ENCODE data around the gene CTDSP2.
"Not testable (repeated sequence)": the region's sequence is repeated elsewhere in the genome, so short reads cannot be mapped to it uniquely, and the experiment has no call there.

The CTDSP2 gene

DNA sequence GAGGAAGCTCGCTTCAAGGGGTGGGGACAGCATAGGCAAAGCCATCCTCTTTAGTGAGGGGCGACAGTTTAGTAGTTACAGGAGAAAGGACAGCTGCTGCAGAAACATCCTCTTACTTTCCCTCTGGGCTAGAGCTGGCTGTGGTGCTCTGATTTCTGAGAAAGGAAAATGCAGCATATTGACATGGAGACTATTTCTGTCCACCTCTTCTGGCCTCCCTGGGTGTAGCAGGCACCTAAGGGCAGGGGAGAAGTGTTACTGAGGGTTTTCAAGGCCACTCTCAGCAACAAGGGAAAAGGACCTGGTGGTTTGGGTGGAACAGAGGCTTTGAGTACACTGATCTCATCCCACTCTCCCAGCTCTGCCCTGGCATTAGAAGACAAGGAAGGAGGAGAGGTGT, 40.0 kb upstream of the CTDSP2 start:
- no peaks in the 10 kb centered on the region for H3K27me3 Mint-ChIP-seq
- H3K4me1 Mint-ChIP-seq = peaks cover 10% of the 10 kb centered on the region
- peaks cover 7% of the 10 kb centered on the region for H3K9me3 Mint-ChIP-seq
- peaks cover 4% of the 10 kb centered on the region for H3K36me3 Mint-ChIP-seq
- H3K27ac Mint-ChIP-seq = no peak overlapping the region
- H3K4me3 Mint-ChIP-seq = no peak overlapping the region

DNA sequence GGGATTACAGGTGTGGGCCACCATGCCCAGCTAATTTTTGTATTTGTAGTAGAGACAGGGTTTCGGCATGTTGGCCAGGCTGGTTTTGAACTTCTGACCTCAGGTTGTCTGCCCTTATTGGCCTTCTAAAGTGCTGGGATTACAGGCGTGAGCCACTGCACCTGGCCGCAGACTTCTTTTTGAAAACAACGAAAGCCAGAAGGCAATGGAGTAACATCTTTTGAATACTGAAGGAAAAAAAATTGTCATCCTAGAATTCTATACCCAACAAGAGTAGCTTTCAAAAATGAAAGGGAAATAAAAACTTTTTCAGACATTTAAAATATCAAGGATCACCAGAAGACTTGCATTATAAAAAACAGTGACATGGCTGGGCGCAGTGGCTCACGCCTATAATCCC, 38.7 kb upstream of the CTDSP2 start:
- peaks cover 10% of the 10 kb centered on the region for H3K4me1 Mint-ChIP-seq
- no peaks in the 10 kb centered on the region for H3K27me3 Mint-ChIP-seq
- H3K4me3 Mint-ChIP-seq = no peak overlapping the region
- peaks cover 7% of the 10 kb centered on the region for H3K9me3 Mint-ChIP-seq
- no peak overlapping the region for H3K27ac Mint-ChIP-seq
- H3K36me3 Mint-ChIP-seq = peaks cover 4% of the 10 kb centered on the region

DNA sequence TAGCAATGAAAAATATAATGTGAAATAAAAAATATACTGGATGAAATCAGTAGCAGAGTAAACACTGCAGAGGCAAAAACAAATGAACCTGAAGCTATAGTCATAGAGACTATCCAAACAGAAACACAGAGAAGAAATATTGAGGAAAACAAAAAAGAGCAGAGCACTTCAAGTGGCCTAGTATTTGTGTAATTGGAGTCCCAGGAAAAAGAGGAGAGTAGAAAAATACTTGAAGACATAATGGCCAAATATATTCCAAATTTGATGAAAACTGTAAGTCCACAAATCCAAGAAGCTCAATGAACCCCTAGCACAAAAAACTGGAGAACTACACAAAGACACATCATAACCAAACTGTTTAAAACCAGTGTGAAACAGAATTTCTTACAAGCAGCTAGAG, 37.2 kb upstream of the CTDSP2 start:
- peaks cover 7% of the 10 kb centered on the region for H3K9me3 Mint-ChIP-seq
- peaks cover 10% of the 10 kb centered on the region for H3K4me1 Mint-ChIP-seq
- H3K27me3 Mint-ChIP-seq = no peaks in the 10 kb centered on the region
- H3K4me3 Mint-ChIP-seq = no peak overlapping the region
- peaks cover 4% of the 10 kb centered on the region for H3K36me3 Mint-ChIP-seq
- peak overlapping the region; percentile 72 for H3K27ac Mint-ChIP-seq

DNA sequence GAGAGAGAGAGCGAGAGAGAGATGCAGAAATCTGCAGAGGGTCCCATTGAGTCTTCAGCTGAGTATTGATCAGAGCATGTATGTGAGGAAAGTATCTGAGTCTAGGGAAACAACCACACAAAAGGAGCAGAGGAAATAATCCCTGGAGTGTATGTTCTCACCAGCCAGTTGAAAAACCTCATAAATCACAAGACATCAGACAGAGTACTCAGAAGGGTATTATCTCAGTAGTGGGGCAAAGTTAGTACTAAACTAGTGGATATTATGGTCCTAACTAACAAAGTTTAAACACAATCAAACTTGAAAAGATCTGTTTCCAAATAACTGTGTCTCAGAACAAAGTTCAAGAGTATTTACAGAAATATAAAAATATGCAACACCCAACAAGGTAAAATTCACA, 36.5 kb upstream of the CTDSP2 start:
- Mint-ChIP-seq H3K27ac (no peak overlapping the region), H3K4me1 (peaks cover 3% of the 10 kb centered on the region), H3K4me3 (no peak overlapping the region), H3K9me3 (peaks cover 7% of the 10 kb centered on the region), H3K27me3 (no peaks in the 10 kb centered on the region), H3K36me3 (peaks cover 4% of the 10 kb centered on the region)

DNA sequence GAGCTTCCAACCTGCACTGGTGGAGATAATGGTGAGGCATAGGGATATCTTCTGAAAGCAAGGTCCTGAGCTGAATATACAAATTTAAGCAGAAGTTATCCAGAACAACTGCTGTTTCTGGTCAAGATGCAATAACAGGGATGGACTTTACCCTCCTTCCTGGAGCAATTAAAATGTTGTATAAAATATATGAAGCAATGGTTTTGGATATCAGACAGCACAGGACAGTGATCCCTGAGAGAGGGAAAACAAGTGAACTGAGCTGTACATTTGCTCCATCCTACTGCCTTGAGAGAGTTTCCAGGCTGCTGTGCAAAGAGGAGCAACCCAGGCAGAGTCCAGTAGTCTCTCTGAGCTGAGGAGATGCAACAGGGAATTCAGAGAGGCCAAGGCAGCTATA, 36.0 kb upstream of the CTDSP2 start:
- Mint-ChIP-seq H3K4me1 (no peaks in the 10 kb centered on the region), H3K27ac (no peak overlapping the region), H3K27me3 (no peaks in the 10 kb centered on the region), H3K36me3 (peaks cover 4% of the 10 kb centered on the region), H3K9me3 (peaks cover 7% of the 10 kb centered on the region), H3K4me3 (no peak overlapping the region)

DNA sequence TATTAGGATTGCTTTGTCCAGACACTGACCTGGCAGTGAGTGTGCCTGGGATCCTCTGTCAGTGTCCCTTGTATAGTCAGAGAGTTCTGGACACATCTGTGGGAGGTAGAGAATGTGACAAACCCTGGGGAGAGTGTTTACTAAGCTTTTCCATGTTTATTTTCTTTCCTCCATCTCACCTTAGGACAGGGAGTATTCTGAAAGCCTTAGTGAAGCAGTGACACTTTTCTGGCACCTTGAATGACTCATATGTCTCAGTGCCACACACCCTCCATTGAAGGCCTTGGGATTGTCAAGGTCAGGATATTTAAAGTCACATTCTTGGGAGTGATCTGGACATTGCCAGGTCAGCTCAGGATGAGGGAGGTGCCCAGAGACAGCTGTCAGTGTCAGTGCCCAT, 34.9 kb upstream of the CTDSP2 start:
- H3K4me3 Mint-ChIP-seq = no peak overlapping the region
- no peak overlapping the region for H3K27ac Mint-ChIP-seq
- H3K27me3 Mint-ChIP-seq = no peaks in the 10 kb centered on the region
- H3K9me3 Mint-ChIP-seq = peaks cover 7% of the 10 kb centered on the region
- H3K4me1 Mint-ChIP-seq = no peaks in the 10 kb centered on the region
- H3K36me3 Mint-ChIP-seq = peaks cover 4% of the 10 kb centered on the region

DNA sequence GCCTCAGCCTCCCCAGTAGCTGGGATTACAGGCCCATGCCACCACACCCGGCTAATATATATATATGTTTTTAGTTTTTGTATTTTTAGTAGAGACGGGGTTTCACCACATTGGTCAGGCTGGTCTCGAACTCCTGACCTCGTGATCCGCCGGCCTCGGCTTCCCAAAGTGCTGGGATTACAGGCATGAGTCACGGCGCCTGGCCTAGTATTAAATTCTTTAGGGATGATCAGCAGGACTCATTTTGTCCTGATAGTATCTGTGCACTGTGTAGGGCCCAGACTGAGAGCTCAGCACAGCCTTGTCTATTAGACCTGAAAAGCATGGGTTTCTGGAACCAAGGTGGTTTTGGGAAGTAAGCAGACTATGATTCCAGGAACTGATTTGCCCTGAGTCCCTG, 34.5 kb upstream of the CTDSP2 start:
- not testable (repeated sequence) for H3K9me3 Mint-ChIP-seq, H3K36me3 Mint-ChIP-seq, H3K27me3 Mint-ChIP-seq

DNA sequence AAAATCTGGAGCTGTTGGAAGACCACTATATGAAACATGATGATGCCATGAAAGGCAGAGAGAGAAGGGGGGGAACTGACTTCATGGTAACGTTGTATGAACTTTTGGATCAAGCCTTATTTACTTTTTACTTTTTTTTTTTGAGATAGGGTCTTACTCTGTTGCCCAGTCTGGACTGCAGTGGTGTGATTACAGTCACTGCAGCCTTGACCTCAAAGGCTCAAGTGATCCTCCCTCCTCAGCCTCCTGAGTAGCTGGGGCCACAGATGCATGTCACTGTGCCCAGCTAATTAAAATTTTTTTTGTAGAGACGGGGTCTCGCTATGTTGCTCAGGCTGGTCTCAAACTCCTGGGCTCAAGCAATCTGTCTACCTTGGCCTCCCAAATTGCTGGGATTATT, 31.3 kb upstream of the CTDSP2 start:
- H3K9me3 Mint-ChIP-seq = no peaks in the 10 kb centered on the region
- H3K27ac Mint-ChIP-seq = no peak overlapping the region
- no peak overlapping the region for H3K4me3 Mint-ChIP-seq
- no peaks in the 10 kb centered on the region for H3K27me3 Mint-ChIP-seq
- no peaks in the 10 kb centered on the region for H3K4me1 Mint-ChIP-seq
- no peaks in the 10 kb centered on the region for H3K36me3 Mint-ChIP-seq

More for the DNA sequence above, 34.5 kb upstream of the CTDSP2 start:
- not testable (repeated sequence) for H3K4me1 Mint-ChIP-seq, H3K4me3 Mint-ChIP-seq, H3K27ac Mint-ChIP-seq

DNA sequence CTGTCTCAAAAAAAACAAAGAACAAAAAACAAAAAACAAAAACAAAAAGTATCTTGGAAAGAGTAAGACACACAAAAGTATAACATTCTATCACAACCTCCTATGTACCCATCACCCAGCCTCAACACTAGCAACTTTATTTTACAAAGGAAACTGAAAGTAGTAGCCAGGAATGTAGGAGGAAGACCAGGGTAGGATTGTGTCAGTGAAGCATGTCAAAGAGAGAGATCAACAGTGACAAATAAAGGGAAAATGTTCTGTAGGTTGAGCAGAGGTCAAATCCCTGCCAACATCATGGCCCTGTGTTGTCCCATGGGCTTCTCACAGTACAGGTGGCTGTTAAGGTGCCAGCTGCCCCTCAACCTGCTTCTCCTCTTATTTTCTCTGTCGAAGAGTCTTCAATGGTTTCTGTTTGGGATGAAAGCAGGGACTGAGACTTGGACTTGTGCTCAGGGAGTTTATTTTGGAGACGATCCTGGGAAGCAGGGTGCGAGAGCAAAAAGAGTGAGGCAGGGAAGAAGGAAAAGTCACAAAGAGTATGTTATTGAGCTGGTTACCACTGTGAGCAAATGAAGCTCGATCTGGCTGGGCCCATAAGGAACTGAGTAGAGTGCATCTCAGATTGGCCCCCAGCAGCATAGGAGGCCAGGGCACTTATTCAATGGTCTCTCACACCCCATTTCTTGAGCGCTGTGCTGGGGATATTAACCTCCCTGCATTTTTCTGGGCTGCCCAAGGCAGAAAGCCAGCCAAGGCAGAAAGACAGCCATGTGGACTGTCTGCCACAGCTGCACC, 29.4 kb upstream of the CTDSP2 start:
- Mint-ChIP-seq H3K4me3 (no peak overlapping the region), H3K27ac (no peak overlapping the region), H3K27me3 (no peaks in the 10 kb centered on the region), H3K4me1 (no peaks in the 10 kb centered on the region), H3K9me3 (no peaks in the 10 kb centered on the region), H3K36me3 (no peaks in the 10 kb centered on the region)

DNA sequence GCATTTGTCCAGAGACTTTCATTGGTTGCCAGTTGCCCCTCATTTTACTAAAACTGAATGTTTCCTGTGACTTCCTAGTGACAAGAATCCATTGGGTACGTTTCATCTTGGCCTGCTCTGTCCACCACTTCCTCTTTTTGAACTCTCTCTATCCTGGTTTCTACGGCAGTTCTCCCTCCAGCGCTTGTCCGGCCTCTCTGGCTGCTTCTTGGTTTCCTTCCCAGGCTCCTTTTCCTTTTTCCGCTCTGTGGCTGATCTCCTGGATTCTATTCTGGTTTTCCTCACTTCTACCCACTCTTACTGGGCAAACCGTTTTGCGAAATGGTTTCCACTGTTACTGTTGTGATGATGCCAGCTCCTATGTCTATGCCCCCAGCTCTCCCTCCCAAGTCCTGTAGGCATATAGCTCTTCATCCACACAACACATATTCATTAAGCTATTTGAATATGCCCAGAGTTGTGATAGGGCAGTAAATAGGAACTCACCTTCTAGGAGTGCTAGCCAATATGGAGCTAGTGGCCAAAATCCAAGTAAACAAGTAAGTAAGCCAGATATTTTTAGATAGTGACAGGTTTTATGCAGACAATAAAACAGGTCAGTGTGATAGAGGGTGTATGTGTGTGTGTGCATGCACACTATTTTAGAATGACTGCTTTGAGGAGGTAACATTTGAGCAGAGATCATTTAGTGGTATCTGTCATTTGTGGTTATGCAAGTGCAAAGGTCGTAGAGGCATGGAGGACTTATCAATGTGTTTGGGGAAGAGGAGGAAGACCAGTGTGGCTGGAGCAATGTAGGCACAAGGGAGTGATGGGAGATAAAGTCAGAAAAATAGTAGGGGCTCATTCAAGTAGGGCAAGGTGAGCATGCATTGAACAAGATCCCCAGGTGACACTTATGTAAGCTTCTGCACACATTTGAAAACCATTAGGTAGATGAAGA, 27.9 kb upstream of the CTDSP2 start:
- Mint-ChIP-seq H3K9me3 (no peaks in the 10 kb centered on the region), H3K36me3 (no peaks in the 10 kb centered on the region), H3K4me3 (no peak overlapping the region), H3K4me1 (no peaks in the 10 kb centered on the region), H3K27ac (no peak overlapping the region), H3K27me3 (no peaks in the 10 kb centered on the region)

DNA sequence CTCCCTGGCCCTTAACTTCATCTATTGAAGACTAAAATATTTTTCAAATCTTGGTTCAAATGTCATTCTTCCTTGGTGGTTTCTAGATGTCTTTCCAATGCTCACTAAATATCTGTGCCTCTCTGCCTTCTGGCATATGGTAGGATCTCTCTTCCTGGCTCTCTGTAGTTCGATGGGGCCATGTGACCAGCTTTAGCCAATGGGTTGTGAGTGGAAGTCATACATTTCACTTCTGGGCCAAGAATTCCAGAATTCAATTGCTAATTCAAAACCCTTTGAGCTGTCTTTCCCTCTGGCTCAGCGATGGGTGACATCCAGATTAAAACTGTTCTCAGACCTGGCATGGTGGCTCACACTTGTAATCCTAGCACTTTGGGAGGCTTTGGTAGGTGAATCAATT, 25.8 kb upstream of the CTDSP2 start:
- no peak overlapping the region for H3K27ac Mint-ChIP-seq

DNA sequence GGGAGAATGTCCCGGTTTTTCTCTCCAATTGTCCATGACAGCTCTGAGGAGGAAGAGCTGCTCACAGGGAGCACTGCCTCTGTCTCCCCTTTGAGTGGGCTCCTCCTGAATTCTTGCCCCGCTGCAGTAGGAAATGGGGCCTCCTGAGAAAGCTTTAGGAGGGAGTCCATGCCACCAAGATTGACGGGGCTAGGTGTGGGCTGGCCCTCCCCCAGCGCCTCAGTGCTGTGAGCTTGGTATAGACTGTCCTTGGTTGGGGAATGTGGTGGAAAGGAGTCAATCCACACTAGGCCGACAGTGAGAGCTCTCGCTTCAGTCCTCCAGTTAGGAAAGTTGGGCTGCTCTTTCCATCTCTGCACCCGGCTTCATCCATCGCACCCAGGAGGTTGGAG, 23.4 kb upstream of the CTDSP2 start:
- H3K27ac Mint-ChIP-seq = no peak overlapping the region
- no peak overlapping the region for H3K4me3 Mint-ChIP-seq
- H3K9me3 Mint-ChIP-seq = no peaks in the 10 kb centered on the region
- H3K4me1 Mint-ChIP-seq = peaks cover 5% of the 10 kb centered on the region
- H3K36me3 Mint-ChIP-seq = no peaks in the 10 kb centered on the region
- no peaks in the 10 kb centered on the region for H3K27me3 Mint-ChIP-seq

More for the DNA sequence above, 25.8 kb upstream of the CTDSP2 start:
- no peaks in the 10 kb centered on the region for H3K27me3 Mint-ChIP-seq
- H3K4me3 Mint-ChIP-seq = no peak overlapping the region
- H3K4me1 Mint-ChIP-seq = no peaks in the 10 kb centered on the region
- no peaks in the 10 kb centered on the region for H3K9me3 Mint-ChIP-seq
- no peaks in the 10 kb centered on the region for H3K36me3 Mint-ChIP-seq

DNA sequence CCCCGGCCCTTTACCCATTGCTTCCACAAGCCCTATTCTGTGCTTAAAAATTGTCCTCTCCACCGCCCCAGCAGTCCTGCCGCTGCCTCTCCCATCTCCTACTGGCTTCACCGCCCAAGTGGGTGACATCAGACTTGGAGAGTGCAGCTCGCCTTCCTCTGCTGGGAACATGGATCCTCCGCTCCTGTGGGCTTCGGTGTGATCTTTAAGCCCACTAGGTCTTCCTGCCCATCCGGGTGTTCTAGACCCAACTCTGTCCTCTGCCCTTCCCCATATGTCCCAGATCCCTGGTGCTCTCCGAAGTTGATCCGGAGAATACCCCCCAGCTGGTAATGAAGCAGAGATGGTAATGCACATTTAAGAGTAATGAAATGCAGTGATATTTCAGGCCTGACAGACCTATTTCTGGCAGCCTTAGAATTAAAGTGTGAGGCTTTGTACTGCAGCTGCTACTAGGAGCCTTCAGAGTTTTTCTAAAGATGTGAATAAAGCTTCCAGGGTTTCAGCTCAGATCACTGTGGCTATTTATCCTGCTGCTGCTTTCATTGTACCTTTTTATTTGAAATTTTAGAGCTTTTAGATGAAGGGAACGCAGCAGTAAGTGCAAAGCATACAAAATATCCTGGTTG, 22.9 kb upstream of the CTDSP2 start:
- H3K4me1 Mint-ChIP-seq = peaks cover 9% of the 10 kb centered on the region

DNA sequence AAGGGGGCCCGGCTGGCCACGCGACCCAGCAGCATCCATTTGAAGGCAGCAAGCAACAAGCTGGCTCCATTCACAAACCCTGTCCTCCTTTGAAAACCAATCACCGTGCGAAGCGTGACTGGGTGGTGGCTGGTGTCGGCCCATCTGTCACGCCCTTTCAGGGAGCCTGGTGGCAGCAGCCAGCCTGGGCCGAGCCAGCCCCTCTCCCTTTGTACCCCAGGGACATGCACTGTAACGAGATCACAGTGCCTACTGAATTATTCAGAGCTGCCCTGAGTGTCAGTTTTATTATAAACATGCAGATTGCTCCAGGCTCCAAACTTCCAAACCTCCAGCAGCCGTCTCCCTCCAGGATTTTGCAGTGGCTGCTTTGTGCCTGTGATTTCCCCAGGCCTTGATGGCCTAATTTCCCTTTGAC, 22.3 kb upstream of the CTDSP2 start:
- Mint-ChIP-seq H3K27ac (no peak overlapping the region), H3K36me3 (no peaks in the 10 kb centered on the region), H3K27me3 (no peaks in the 10 kb centered on the region), H3K4me1 (peaks cover 9% of the 10 kb centered on the region), H3K9me3 (no peaks in the 10 kb centered on the region), H3K4me3 (no peak overlapping the region)

More for the DNA sequence above, 22.9 kb upstream of the CTDSP2 start:
- H3K27ac Mint-ChIP-seq = no peak overlapping the region
- H3K4me3 Mint-ChIP-seq = no peak overlapping the region
- no peaks in the 10 kb centered on the region for H3K9me3 Mint-ChIP-seq
- H3K27me3 Mint-ChIP-seq = no peaks in the 10 kb centered on the region
- no peaks in the 10 kb centered on the region for H3K36me3 Mint-ChIP-seq

DNA sequence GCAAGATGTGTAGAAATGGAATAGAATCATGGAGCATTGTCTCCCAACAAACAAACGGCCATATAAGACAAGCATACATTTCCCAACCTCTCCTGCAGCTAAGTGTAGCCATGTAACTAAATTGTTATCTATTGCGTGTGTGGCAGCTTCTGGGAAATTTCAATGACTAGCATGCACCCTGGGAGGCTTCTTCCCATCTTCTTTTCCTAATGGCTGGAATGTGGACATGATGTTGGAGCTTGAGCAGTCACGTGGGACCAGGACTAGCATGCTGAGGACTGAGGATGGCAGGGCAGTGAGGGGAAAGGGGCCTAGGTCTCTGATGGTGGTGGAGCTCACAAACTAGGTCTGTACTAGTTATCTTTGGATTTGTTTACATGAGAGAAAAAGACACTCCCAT, 21.7 kb upstream of the CTDSP2 start:
- H3K27ac Mint-ChIP-seq = no peak overlapping the region
- peaks cover 9% of the 10 kb centered on the region for H3K4me1 Mint-ChIP-seq
- no peak overlapping the region for H3K4me3 Mint-ChIP-seq
- H3K9me3 Mint-ChIP-seq = no peaks in the 10 kb centered on the region
- no peaks in the 10 kb centered on the region for H3K27me3 Mint-ChIP-seq
- no peaks in the 10 kb centered on the region for H3K36me3 Mint-ChIP-seq

Data from activated naive CD4-positive, alpha-beta T cell treated with anti-CD3 and anti-CD28 coated beads, Interleukin-2, amount 50 U/mL, for 24 hours (primary cell).